Bronchial epithelial cell (primary cell): ENCODE data around the gene GRK6. TPM values are rescaled to one million over a fixed set of nuclear protein-coding genes. Genes with fewer than 3 reads are reported as not detected.

Source experiments
- DNase-seq: peaks from one replicate; pipeline ENCODE4 v3.0.0-alpha.2; 2010; ENCODE audit warnings: low read depth
- FAIRE-seq: peaks from 2 replicates; lab custom pipeline; 2011; peaks lifted over from hg19 to GRCh38; lab: Jason Lieb, UNC
- H3K27me3 ChIP-seq: 2 replicates; pipeline ENCODE4 v1.5.1; 2011; ENCODE audit warnings: low read length; ENCODE audit not compliant: control insufficient read depth, insufficient read depth
- H3K36me3 ChIP-seq: 2 replicates; pipeline ENCODE4 v1.5.1; 2011; ENCODE audit warnings: low read length; ENCODE audit not compliant: control insufficient read depth, insufficient read depth
- H3K4me3 ChIP-seq: 2 replicates; pipeline ENCODE4 v1.5.1; 2011; ENCODE audit warnings: mild to moderate bottlenecking, low read depth, low read length, control low read depth
- total RNA-seq: library from RNA; depleted of rRNA; stranded (reverse); fragments of >200 nt; gene quantifications from 2 replicates; pipeline ENCODE4 v1.2.1, GENCODE V29; 2014
- TF ChIP-seq, protein P1 (sequence below): IDR thresholded peaks from 2 replicates; pipeline ENCODE4 v1.5.1; 2011; ENCODE audit warnings: mild to moderate bottlenecking, moderate library complexity, low read length, control low read depth, inconsistent platforms; ENCODE audit not compliant: insufficient read depth, severe bottlenecking

Gene GRK6
- 22.9 and 41.1 TPM in 2 replicates for total RNA-seq

GRCh38 chr5:177426566-177427210 is at the start of gene GRK6:
GRK6 (plus strand) TSS chr5:177426676; CDS start chr5:177426846, 170 bp downstream.
- Histone ChIP-seq H3K36me3 (peaks cover 4% of the 10 kb centered on the region), H3K4me3 (peak within 1 kb of the TSS; percentile 82), H3K27me3 (no peaks in the 10 kb centered on the region)
- FAIRE-seq (no peak), DNase-seq (no peak)
- TF ChIP-seq, protein P1, sequence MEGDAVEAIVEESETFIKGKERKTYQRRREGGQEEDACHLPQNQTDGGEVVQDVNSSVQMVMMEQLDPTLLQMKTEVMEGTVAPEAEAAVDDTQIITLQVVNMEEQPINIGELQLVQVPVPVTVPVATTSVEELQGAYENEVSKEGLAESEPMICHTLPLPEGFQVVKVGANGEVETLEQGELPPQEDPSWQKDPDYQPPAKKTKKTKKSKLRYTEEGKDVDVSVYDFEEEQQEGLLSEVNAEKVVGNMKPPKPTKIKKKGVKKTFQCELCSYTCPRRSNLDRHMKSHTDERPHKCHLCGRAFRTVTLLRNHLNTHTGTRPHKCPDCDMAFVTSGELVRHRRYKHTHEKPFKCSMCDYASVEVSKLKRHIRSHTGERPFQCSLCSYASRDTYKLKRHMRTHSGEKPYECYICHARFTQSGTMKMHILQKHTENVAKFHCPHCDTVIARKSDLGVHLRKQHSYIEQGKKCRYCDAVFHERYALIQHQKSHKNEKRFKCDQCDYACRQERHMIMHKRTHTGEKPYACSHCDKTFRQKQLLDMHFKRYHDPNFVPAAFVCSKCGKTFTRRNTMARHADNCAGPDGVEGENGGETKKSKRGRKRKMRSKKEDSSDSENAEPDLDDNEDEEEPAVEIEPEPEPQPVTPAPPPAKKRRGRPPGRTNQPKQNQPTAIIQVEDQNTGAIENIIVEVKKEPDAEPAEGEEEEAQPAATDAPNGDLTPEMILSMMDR: no peak

DNA sequence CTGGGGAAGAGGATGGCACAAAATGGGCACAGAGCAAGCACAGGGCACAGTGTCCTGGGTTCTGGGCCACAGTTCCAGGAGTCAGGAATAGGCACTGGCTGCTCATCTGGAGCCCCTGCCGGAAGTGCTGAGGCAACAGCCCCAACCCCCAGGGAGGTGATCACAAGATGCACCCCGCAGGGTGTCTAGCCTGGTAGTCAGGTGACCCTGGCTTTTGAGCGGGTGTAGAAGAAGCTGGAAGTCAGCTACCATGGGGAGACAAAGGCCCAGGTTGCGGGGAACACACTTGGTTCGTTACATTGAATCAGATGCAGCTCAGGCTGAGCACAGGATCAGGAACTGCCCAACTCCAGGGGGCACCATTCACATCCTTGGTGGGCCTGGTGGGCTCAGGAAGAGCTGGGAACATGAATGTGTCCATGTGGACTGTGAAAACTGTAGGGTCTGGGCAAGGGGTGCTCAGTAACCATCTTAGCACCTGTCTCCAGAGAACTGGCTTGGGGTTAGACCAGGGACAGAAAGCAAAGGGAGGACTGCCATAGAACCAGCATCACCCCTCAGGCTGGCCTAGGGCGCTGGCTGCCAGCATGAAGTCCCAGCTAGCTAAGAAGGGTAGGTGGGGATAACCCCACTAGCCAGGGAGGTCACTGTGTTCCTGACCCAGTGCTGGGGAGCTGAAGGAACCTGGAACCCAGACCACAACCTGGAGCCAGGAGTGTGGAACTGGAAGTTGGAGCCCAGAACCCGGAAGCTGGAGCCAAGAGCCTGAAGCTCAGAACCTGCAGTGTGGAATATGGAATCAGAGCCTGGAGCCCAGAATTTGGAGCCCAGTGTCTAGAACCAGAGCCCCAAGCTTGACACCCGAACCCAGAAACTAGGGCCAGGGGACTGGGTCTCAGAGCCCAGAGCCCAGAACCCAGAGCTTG is 48.4 kb upstream of the GRK6 start:
- TF ChIP-seq, protein P1: no peak
- Histone ChIP-seq H3K4me3 (no peak overlapping the region), H3K36me3 (no peaks in the 10 kb centered on the region), H3K27me3 (no peaks in the 10 kb centered on the region)
- FAIRE-seq (no peak), DNase-seq (no peak)

DNA sequence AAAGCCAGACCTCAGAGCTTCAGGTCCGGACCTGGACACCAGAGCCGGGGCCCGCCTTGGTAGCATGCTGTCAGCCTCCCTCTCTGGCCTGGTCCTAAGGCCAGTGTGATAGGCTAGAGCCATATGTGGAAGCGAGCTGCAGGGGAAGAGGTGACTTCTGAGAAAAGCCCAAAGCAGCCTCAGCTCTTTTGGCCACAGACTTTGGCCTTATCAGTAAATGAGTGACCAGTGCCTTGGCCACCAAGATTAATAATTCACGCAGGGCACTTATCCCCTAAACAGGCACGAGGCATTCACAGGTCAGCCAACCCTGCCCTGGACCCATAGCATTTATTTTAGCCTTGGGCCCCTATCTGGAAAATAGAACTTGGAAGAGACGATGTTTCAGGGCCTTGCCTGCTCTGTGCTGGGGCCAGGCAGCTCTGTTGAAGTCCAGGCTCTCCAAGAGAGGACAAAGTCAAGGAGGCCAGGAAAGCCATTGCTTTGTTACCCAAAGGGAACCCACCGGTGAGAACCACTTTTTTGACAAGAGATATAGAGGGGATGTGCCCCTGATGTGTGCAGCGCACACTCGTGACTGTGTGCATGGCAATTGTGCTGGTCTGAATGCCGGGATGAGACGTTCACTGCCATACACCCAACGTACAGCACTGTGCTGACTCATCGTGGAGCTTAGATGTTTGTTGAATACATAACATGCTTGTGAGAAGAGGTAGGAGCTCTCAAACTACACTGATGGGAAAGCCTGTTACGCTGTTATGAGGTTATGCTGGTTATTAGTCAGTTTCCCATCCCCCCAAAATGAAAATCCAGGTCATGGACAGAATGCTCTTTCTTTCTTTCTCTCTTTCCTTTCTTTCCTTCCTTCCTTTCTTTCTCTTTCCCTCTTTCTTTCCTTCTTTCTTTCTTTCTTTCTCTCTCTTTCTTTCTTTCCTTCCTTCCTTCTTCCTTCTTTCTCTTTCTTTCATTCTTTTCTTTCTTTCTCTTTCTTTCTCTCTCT is 47.3 kb upstream of the GRK6 start:
- TF ChIP-seq, protein P1: no peak
- no peaks in the 10 kb centered on the region for H3K36me3 ChIP-seq
- no peak overlapping the region for H3K4me3 ChIP-seq
- DNase-seq (peak; percentile 93), FAIRE-seq (no peak)
- H3K27me3 ChIP-seq: no peaks in the 10 kb centered on the region

GRCh38 chr5:177380805-177381126 is 45.7 kb upstream of the GRK6 start:
- H3K4me3 ChIP-seq: no peak overlapping the region
- no peak for FAIRE-seq
- TF ChIP-seq, protein P1: no peak
- H3K36me3 ChIP-seq: no peaks in the 10 kb centered on the region
- no peak for DNase-seq
- no peaks in the 10 kb centered on the region for H3K27me3 ChIP-seq

- FAIRE-seq (no peak), DNase-seq (peak; percentile 26)
- Histone ChIP-seq H3K27me3 (no peaks in the 10 kb centered on the region), H3K36me3 (no peaks in the 10 kb centered on the region), H3K4me3 (no peak overlapping the region)
- TF ChIP-seq, protein P1: peak; percentile 60
Observed at GRCh38 chr5:177382423-177383029, 44.0 kb upstream of the GRK6 start.
